HG03342 (cell line): ENCODE results near the gene PRKCE.
"Not testable (repeated sequence)": the region's sequence is repeated elsewhere in the genome, so short reads cannot be mapped to it uniquely, and the experiment has no call there.

Experiments
- ATAC-seq: cut with Tn5 transposase; IDR thresholded peaks from one replicate; pipeline ENCODE4 v1.9.1; 2021; ENCODE audit warnings: mild to moderate bottlenecking, moderate library complexity; ENCODE audit not compliant: unreplicated experiment

Gene PRKCE

DNA sequence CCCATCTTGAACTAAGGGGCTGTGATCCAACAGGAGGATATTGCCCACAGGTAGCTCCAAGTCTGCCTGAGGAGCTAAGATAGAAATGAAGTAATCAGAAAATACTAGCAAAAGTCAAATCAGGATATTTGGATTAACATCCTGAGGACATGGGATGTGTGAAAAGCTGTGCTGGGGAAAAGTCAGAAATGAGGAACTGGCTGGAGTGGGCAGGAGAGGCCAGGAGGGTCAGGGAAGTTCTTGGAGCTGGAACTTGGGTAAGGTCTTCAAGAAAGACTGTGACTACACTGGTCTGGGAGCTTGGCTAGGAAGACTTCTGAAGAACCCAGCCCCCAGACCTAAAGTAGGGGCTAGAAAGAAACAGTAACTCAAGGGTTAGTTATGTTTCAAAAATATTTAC, 250.9 kb downstream of the PRKCE start:
- ATAC-seq: no peak

DNA sequence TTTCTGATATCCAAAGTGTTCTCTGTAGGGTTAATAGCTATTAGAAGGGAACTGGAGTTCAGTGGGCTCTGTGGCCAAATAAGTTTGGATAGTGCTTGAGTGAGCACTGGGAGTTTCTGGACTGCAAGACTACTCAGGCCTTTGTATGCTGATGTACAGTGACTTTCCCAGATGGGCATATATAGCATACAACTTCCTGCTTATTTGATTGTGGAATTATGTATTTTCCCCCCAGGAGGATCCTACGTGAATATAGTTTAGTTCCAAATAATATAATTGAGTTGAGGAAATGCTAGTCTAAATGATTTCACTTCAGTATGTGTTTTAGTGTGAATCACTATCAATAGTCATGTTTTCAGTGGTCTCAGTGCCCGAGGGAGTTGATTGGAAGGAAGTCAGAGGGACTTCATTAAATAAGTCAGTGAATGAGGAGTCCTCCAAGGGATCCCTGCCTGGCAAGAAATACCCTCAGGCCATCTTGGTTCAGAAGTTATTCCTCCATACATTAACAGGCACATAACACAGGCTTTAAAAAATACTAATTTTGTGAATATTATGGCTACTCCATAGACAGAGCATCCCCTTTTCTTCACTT, 251.4 kb downstream of the PRKCE start:
- ATAC-seq: no peak

DNA sequence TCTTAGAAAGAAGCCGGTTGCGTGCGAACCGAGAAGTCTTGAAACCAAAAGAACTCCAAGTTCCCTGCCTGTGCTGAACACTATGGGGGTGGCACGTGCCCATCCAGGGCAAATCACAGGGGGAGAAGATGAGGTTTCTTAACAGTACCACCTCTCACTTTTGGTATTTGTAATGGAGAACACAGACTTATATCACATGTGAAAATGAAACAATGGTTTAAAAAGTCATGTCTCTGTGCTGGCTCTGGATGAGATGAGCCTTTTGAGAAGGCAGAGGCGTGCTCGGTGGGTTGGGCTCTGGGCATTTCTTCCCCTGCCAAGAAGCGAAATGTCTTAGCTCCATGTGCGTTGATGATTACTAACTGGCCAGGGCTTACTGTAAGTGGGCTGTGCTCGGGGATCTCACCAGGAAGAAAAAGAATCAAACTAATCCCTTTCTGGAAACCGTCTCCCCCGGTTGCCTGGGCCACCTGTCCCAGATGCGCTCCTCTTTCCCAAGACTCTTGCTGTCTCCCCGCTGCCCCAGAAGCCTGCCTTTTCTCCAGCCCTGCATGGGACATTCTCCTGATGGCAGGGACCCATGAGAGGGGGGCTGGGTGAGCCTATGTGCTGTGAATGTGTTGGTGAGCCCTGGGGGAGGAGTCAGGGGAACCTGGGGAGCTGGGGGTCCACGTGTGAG, 252.9 kb downstream of the PRKCE start:
- ATAC-seq: peak; percentile 72

DNA sequence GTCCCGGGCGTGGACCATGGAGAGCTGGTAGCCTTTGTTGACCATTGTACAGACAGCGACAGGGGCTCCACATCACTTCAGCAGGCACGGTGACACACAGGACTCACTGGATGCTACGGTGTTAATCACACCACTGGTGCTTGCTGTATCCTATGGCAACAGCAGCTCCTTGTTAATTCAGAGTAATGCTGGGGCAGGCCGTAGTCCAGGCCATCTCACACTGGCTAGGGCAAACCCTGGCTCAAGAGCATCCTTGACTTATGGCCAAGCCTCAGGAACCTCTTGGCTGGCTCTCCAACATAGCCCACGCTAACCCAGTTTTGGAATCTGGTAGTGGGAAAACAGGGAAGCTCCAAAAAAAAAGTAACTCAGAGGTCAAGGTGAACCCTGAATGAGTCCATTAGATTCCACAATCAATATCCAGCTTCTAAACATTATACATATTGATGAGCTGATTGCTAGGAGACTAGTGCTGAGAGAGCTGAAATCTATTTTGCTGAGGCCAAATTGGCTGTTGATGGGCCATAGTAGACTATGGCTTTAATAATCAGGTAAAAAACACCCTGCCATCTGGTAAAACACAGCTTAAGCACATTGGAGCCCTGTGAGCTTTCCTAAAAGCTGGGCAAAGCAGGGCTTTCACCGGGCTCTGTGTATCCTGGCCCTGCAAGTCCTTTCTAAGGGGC, 253.6 kb downstream of the PRKCE start:
- ATAC-seq: no peak

DNA sequence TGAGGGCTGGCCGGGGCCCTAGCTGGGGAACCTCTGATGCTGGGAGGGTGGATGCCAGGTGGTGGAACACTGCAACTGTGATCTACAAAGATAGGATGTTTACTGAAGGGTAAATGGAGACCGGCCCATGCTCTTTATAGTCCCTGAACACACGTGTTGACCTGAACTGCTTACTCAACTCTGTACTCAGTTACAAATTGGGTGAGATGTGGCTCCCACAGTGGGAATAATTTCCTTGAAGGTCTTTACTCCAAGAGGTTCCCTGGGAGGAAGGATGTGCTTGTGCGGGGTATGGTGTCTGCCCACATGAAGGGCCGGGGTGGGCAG, 254.1 kb downstream of the PRKCE start:
- no peak for ATAC-seq

DNA sequence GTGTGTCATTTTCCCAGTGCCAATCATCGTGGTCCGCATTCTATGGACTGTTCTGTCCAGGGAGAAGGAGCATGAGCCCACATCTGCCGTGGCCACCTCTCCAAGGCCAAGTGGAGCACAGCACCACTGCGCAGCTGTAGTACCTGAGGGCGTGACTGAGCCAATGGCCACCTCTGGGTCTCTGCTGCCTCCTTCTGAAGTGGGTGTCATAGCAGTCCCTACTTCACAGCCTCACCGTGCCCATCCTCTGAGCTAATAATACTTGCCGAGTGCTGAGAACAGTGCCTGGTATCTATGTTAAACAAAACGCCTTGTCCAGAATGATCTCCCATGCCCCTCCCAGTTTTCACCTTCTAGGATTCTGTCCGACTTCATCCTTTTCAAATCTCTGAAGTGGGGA, 256.1 kb downstream of the PRKCE start:
- no peak for ATAC-seq

DNA sequence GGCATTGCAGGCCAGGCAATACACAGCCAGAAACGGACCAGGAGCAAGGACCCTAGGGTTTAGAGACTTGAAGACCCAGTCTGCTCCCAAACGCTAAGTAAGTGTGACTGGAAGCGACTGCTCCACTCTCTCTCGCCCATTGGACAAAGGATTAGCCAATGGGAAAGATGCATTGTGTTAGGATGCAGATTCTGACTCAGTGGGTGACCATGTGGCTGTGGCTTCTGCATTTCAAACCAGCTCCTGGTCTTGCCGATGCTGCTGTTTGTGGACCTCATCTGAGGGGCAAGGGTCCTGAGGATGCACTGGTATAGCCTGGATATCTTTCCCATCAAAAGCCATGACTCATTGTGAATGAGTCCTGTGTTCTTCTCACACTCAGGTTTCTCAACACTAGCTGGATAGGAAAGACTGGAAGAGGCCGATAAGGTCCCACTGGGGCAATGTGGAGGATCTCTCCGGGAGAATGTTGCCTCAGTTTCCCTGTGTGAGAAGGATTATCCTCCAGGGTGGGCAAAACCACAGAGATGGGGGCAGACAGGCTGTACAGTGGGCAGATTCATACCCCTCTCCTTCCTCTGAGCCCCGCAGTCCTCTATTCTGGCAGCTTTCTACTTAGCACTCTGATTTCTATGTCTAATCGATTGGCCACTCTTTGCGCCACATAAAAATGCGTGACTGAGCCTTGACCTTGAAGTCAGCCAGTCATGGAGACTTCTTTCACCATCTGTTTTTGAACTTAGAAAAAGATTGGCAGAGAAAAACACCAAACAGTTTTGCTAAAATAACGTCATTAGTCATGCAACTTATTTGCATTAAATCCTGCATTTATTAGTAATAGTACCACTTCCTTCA, 257.1 kb downstream of the PRKCE start:
- no peak for ATAC-seq

DNA sequence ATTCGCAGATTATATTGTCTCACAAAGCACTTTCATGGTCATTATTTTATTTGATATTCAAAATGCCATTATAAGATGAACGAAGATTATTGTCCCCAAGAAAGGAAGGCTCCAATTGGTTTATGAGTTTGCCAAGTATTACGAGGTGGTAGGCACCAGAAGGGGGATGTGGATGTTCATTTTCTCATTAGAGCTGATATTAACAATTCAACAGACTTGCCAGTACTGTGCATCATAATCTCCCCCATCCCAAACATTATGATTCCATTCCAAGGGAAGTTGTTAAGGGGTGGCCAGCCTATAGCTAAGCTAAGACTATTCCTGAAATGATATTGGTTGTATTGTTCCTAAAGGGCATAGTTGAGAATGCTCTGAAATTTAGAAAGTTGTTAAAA, 257.7 kb downstream of the PRKCE start:
- no peak for ATAC-seq

DNA sequence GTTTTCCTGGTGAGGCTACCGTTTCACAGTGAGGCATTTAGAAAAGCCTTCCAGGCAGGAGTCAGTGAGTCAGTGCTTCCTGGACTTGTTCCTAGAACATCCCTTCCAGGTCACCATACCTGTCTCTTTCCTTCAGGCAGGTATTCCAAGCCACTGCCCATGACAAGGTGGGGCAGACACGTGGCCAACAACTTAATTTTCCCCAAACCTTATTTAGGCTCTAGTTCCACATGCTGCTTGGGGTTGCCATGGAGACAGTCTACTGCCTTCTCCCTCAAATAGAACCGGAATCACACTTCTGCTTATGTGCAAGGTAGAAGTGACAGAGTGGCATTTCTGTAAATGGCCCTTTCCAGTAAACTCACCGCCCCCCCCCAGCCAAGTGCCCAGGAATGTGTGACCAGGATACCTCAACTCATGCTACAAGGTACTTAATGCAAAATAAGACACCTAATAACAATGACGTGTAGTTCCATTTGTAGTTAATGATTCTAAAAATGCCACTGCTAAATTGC, 258.3 kb downstream of the PRKCE start:
- peak; percentile 95 for ATAC-seq

DNA sequence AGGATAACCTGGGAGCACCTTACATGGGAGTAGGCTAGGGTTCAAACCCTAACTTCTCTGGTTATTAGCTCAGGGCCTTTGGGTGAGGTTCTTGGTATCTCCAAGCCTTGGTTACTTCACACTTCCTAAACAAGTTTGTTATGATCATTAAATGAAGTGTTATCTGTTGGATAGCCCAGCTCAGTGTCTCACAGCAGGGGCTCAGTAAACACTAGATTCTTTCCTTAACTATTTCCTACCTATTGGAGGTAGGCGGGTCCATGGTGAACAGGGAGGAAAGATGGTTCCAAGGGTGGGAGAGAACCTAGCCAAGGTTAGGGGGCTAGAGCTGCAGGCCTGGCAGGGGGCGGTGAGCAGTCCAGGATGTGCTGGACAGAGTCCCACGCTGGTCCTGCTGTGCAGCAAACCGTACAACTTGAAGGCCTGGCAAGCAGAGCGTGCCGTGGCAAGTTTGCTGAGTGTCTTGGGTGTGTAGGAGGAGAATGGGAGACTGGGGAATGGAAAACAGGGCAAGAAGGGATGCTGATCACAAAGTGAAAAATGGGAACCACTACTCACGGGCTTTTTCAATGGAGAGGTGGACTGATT, 259.1 kb downstream of the PRKCE start:
- ATAC-seq: no peak

DNA sequence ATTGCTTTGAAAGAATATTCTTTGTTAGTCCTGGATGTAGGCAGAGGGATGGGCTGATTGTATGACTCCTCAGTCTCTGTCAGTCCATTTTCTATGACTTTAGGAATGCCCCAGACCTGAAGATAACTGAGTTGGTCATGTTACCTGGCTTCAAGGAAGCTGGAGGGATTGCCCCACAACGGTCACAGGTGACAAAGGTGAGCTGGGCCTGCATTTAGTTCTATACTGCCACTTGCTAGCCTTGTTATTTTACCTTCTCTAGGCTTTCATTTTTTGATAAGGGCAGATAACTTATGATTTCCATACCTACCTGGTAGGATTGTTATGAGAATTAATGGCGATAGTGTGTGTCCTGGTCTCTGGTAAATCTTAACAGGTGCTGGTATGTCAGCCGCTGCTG, 260.1 kb downstream of the PRKCE start:
- ATAC-seq: no peak

DNA sequence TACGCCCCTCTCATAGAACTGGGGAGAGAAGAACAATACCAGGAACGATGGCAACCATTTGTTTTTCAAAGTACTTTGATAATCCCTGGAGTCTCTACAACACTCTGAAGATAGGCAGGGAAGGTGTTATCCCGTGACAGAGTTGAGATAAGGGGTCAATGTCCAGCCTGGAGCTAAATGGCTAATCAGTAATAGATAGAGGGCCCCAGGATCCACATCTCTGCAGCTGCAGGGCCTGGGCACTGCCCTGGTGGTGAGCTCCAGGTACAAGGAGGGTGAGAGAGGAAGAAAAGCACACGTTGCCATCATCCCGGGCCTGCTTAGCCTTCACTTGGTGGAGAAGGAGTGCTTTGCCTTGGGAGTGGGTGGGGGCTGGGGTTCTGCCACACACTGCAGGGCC, 260.6 kb downstream of the PRKCE start:
- ATAC-seq: no peak

DNA sequence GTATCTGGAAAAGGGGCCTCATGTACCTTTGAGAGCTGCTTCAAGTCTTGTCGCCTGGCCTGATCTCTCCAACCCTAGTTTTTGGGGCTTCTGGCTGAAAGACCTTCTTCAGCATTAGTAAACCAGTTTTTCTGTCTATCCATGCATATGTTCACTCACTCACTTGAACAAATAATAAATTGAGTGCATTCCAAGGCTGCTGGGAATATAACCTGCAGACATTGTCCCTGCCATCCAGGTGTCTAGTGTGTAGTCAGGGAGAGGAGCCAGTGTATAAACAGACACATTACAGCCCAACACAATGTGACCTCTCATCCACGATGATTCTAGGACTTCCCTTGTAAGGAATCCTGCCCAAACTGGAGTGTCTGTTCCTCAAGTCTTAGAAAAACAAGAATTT, 262.1 kb downstream of the PRKCE start:
- no peak for ATAC-seq

DNA sequence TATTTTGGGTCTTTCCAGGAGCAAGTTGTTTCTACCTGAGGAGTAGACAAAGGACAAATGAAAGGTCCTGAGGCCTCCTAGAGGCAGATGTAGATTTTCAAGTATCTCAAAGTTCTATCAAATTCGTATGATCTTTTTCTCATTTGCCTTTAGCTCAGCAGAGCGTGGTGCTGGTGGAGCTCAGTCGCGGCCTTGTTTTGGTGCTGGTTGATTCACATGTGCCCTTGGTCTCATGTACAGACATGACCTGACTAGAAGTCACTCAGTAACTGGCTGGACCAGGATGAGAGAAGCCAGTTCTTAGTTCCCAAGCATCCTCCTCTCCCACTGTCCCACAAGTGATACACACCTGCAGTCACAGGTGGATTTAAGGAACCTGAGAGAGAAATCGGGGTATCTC, 264.0 kb downstream of the PRKCE start:
- ATAC-seq: no peak

DNA sequence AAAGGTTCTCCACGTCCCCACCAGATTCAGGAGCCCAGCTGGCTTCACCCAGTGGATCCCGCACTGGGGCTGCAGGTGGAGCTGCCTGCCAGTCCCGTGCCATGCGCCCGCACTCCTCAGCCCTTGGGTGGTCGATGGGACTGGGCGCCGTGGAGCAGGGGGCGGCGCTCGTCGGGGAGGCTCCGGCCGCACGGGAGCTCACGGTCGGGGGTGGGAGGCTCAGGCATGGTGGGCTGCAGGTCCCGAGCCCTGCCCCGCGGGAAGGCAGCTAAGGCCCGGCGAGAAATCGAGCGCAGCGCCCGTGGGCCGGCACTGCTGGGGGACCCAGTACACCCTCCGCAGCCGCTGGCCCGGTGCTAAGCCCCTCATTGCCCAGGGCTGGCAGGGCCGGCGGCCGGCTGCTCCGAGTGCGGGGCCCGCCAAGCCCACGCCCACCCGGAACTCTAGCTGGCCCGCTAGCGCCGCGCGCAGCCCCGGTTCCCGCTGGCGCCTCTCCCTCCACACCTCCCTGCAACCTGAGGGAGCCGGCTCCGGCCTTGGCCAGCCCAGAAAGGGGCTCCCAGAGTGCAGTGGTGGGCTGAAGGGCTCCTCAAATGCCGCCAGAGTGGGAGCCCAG, 266.2 kb downstream of the PRKCE start:
- not testable (repeated sequence) for ATAC-seq

DNA sequence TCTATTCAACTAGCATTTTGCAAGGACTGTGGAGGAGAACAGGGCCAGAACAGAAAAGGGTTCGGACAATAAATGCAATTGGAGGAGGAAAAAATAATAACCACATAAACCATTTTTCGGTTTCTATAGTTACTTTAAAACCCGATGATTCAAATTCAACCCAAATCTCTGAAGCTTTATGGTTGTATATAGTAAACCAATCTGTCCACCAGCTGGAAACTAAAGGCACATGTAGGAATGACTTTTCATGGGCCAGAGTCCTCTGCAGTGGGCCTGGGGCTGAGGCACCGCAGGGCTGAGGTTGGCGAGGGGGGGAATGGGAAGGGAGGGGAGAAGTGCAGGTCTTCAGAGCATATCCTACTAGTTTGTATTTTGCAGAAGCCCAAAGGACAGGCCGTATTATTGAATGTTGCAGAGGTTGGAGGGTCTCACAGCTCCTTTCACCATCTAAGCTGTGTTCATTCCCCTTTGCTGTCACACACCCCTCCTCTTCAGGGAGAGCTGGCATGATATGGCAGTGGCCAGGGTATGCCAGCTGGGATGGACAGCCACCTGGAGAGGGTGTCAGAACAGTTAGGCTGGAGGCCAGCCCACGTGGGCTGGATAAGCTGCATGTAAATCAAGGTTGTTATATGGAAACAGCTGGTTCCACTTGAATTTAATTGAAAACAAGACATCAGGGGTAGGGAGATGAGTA, 267.1 kb downstream of the PRKCE start:
- ATAC-seq: no peak

DNA sequence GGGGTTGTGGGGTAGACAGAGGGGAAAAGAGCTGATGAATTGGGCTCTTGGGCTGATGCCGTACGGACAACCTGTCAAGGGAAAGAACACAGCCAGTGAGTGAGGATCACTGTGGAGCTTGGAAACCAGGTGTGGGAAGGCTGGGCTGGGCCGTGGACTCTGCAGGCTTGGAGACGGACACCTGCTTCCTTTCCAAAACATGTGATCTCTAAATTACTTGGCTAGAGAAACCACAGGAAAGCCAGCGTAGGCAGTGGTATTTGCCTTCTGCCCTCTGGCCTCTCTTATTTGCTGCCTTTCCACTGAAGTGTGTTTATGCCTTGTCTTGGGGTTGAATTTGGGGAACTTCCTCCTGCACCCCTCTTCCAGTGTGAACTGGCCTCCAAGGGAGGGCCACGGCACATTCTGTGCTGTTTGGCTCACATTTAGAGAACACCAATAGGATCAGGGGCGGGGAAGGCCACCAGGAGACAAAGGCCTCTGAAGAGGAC, 267.7 kb downstream of the PRKCE start:
- ATAC-seq: no peak

DNA sequence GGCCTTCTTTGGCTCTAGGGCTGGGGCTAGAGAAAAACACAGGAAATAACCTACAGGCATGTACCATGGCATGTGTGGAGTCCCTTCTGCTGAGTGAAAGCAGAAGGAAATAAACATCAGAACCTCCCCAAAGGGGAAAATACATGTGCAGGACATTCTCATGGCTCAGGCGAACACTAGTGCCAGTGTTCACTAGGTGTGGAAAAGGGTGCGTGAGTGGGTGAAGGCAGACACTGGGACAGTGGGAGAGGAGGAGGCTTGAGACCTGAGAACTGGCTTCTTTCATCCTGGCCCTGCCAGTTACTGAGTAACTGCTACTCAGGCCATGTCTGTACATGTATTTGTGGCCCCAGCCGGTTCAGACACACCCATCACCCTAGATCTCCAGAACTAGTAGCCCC, 268.2 kb downstream of the PRKCE start:
- ATAC-seq: no peak

DNA sequence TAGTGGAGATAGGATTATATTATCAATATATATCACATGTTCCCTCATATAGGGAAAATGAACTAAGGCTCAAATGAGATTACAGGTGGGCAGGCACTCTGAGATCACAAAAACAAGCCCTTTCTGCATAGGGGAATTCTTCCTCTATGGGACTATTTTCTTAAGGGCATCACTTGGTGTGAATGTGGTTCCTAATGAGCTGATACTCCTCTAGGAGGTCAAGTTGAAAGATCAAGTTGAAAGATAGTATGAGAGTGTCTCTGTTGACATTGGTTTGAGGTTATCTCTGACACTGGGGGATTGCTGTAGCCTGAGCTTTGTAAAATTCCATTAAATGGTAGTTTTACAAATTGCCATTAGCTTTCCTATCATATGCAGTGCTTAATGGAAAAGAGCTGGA, 270.4 kb downstream of the PRKCE start:
- ATAC-seq: no peak

DNA sequence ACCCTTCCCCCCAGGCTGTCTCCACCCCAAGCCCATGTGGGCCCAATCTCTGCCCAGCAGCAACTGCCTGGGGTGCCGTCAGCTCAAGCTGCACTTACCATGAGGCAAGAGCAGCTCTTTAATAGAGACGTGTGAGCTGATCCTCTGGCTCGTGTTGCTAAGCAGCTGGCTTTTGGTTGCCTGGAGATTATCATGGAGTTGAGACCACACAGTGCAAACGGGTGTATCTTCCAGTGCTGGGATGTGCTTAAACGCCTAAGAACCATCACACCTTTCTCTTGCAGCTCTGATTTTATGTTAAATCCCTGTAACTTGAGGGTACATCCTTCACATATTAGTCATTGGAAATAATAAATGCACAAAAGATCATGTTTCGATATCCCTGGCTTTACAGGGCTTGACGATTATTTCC, 271.1 kb downstream of the PRKCE start:
- ATAC-seq: no peak
